Muscle of back (tissue), 11 donors: ENCODE results near the gene KLF14. TPM values are rescaled to one million over a fixed set of nuclear protein-coding genes. Genes with fewer than 3 reads are reported as not detected.
A peak's percentile ranks its signal among the peaks of the same experiment; 100 is the strongest.
"Not testable (repeated sequence)": the region's sequence is repeated elsewhere in the genome, so short reads cannot be mapped to it uniquely, and the experiment has no call there.

ENCODE experiments used
- DNase-seq, 3 donors: peaks; one replicate each; pipeline versions ENCODE4 v3.0.0 to v3.0.0-alpha.2; 2013
- polyA plus RNA-seq, 10 donors: library from polyadenylated mRNA; unstranded; fragments of 120-200 nt; gene quantifications; one replicate each; pipeline ENCODE4 v1.2.1, GENCODE V29; 2013; ENCODE audit not compliant: insufficient read length in 10 of 10

KLF14 gene
- polyA plus RNA-seq, 10 donors: 0.94 to 2.0 (median 1.4) TPM

DNA sequence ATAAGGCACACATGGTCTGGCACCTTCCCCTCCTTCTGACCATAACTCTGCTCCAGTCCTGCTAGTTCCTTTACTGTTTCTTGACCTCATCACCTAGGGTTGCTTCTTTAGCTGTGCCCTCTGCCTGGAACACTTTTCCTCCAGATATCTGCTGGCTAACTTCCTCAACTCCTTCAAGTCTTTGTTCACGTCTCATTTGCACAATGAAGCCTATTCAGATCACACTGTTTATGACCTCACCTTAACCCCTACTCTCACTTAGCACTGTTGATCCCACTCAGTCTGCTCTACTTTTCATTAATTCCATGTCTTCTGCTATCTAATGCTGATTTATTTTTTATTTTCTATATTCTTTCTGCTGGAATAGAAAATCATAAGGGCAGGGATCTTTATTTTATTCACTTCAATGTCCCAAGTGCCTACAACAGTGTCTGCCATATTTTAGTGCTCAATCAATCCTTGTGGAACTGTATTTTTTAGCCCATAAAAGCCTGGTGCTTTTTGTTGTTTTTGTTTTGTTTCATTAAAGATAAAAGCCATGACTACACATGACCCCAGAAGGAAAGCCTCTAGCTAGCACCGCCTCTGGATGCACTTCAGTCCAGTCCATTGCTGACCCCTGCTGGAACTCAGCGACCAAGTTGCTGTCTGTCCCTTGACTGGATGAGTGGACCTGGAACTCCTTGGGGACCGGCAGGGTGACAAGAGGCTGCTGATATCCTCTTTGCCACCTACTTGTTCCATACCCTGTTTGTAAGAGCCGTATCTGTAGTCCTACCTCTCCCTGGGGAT, 12.3 kb downstream of the KLF14 start:
- DNase-seq: peak; percentile 56 to 82 (median 66)

DNA sequence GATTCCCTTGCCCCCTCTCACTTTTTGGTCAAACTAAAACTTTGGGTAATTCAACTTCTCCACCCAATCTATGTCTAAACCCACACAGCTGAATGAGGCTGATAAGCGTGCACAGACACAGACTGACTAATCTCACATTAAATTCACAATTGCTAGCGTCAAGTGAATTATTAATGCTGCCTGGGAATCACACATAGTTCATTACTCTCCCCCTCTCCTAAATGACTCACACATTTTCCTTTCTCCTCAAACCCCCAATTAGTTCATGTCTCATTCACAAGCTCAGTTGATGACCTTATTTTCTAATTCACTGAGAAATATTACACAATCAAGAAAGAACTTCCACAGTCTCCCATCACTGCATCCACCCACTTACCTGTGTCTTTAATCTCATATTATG, 14.5 kb downstream of the KLF14 start:
- DNase-seq: no peak

DNA sequence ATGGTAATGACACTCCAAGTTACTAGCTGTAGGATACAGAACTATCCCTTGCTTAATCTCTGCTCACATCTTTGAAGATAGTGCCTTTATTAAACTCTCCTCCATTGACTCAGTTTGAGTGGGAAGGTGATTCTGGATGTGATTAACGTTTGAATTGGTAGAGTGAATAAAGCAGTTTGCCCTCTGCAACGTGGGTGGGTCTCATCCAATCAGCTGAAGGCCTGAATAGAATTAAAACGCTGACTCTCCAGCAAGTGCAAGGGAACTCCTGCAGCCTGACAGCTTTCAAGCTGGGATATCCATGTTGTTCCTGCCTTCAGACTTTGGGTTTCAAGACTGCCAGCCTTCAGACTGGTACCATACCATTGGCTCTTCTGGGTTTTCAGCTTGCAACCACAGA, 21.6 kb downstream of the KLF14 start:
- no peak for DNase-seq

DNA sequence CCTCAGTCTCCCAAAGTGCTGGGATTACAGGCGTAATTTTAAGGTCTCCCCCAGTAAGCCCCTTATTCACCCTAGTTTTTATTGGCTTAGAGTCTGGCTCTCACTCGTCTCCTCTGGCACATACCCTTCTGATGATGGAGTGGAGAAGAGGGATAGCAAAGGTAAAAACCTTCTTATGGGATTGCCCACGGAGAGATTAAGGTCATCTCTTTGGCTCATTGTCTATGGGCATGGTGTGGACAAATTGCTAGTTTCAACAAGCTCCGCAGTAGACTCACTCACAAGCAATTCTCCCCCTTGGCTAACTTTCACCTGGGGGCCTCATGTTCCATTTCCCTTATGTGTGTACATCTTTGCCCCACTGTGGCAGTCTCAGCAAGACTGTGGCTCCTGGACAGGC, 25.2 kb downstream of the KLF14 start:
- no peak for DNase-seq

DNA sequence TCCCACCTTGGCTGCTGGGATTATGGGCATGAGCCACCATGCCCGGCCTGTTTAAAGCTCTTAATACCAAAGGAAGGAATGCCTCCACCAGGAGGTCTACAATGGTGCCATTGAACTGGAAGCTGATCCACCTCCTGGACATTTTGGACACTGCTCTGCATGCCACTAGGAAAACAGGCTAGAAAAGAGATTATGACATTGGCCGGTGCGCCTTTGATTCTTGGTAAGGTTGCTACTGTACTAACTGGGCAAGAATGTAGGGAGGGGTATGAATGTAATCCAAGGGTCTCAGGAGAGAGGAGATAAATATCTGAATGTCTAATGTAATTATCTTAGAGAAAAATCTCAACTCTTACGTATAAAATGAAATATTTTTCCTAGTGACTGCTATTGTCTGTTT, 26.0 kb downstream of the KLF14 start:
- no peak for DNase-seq

DNA sequence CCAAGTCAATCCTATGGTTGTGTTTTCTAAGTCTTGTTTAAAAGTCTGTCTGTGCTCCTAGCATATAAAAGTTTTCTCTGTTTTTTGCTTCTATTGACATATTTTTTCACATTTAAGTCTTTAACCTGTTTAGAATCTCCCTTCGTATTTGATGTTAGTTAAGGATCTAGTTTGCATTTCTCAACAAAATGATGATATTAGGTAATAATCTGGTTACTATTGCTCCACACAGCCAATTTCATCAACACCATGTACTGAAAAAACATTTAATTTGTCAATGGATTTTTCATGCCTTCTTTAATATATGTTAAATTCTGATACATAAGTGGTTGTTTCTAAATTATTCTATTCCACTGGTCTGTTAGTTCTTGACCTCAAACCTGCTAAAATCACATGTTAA, 30.2 kb downstream of the KLF14 start:
- no peak for DNase-seq

DNA sequence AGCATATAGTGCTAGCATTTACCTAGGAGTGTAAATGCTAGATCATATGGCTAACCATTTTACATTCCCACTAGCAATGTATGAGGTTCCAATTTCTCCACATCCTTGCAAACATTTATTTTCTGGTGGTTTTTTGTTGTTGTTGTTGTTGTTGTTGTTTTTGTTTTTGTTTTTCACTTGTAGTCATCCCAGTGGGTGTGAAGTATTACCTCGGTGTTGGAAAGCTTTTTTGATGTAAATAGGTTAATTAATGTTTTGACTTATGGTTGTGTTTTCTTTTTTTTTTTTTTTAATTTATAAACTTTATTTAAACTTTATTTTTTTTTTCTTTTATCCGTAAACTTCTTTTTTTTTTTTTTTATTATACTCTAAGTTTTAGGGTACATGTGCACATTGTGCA, 32.4 kb downstream of the KLF14 start:
- no peak for DNase-seq

DNA sequence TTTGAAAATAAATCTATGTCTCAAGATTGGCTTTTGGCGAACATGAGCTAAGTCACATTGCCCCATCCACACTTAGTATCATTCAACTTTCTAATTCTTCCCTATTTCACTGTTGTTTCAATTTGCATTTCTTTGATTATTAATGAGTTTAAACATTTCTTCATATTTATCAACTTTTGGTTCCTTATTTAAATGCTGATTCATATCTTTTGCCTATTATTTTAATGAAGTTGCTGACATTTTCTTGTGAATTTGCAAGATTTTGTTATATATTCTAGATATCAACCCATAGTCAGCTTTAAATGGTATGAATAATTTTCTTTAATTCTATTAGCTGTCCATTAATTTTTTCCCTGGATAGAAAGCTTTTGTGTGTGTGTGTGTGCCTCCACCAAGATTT, 33.2 kb downstream of the KLF14 start:
- no peak for DNase-seq

DNA sequence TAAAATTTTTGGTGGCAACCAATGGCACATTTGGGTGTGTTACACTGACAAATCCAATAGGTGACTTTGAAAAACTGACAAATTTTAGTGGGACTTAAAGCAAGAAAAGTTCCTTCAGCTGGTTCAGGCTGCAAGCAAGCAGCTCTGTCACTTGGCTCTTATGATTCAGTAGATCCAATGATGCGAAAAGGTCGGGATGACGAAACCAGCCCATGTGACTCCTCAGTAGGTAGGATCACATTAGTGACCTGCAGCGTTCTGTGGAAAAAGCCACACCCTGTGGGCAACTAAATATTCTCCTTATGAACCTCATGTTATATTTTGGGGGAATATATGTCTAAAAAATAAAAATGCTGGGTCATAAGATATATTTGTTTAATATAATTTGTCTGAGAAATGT, 34.3 kb downstream of the KLF14 start:
- no peak for DNase-seq

DNA sequence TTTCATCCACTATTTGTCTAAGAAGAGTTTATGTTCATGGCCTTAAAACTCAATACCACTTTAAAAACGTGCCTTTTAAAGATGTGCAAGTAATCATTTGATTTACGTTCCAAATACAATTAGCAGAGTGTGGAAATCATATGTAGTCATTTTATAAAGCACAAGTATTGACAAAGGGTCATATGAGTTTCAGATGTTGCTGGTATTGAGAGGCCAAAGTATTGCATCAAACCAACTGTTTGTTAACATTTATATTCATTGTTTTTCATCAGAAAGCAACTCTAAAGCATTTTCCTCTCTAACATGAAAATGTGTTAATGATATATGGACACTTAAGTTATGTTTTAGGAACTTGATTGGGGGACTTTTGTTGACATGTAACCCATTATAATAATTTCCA, 36.2 kb downstream of the KLF14 start:
- no peak for DNase-seq

DNA sequence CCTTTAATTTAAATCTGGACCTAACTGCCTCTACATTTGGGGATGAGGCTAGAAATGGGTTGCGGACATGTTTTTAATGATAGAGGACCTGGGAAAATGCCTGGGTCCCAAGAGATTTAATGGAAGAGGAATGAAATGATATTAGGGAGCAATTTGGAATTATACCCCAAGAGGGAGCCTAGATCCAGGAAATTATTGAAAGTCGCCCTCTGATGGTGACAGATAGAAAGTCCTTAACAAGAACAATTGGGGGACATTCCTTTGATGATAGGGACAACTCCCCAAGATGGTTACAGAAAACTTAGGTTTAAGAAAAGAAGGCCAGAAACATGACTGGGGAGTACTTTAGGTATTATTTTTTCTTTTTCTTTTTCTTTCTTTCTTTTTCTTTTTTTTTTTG, 38.2 kb downstream of the KLF14 start:
- peak in 1 of 3 donors; percentile 10 for DNase-seq

DNA sequence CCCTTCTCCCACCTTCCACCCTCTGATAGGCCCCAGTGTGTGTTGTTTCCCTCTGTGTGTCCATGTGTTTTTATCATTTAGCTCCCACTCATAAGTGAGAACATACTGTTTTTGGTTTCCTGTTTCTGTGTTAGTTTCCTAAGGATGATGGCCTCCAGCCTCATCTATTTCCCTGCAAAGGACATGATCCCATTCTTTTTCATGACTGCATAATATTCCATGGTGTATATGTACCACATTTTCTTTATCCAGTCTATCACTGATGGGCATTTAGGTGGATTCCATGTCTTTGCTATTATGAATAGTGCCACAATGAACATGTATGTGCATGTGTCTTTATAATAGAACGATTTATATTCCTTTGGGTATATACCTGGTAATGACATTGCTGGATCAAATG, 41.6 kb downstream of the KLF14 start:
- DNase-seq: not testable (repeated sequence)

DNA sequence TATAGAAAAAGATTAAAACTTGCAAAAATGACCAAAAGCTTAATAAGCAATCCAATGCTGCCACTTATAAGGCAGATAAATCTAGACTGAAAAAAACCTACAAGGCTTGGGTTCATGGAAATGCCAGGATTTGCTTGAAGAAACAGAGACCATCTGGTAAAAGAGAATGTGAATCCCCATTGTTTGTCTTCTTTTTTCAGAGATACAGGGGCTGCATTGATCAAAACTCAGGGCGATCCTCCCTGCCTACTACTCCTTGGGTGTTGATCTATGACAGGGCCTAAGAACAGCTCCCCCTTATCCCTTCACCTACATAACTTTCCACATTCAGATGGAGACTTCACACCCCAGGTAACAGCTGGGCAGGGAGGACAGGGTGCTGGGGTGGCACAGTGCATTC, 44.3 kb downstream of the KLF14 start:
- no peak for DNase-seq

DNA sequence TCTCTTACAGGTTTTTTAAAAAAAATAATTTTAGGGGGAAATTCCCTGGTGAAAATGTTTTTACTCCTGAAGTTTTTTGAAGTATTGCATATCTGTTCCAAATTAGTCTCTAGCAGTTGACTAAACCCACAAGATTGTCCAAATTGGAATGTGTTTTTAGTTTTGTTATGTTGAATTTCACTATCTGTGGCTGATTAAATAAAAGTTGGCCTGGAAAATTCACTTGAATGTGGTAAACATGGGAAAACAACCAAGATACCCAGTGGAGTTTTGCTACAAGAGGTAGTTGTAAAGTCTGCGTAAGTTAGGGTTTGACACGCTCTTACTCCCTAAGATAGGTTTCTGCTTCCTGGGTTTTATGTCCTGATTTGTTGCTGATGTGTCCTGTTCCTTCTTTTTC, 51.0 kb downstream of the KLF14 start:
- no peak for DNase-seq

Other genes with a start within 250 kb of the KLF14 start
- 1,000 to 10,000 TPM in 4 of 10 donors, 100 to 1,000 TPM in 6; 602 to 1,329 (median 947) TPM for gene MEST, start 242.1 kb downstream of the KLF14 start, polyA plus RNA-seq
- 10 to 100 TPM; 32.9 to 50.3 (median 37.8) TPM for gene COPG2, start 65.5 kb downstream of the KLF14 start, polyA plus RNA-seq
- under 1 TPM in 3 of 10 donors, not detected in 7; 0.17 to 0.44 (median 0.20) TPM for gene TSGA13, start 47.7 kb downstream of the KLF14 start, polyA plus RNA-seq